G401 (cell line): ENCODE data around the gene LRIF1. TPM values are rescaled to one million over a fixed set of nuclear protein-coding genes. Genes with fewer than 3 reads are reported as not detected.
"Not testable (repeated sequence)": the region's sequence is repeated elsewhere in the genome, so short reads cannot be mapped to it uniquely, and the experiment has no call there.

Experiments
- DNase-seq: peaks from one replicate; pipeline ENCODE4 v3.0.0-alpha.2; 2015; ENCODE audit warnings: low spot score
- in situ Hi-C: cut with HindIII; loops from 2 replicates; pipeline ENCODE4 v1.10.0; 2016; ENCODE audit warnings: low sequenced_read_pairs, mixed read lengths
- total RNA-seq: library from RNA; depleted of rRNA; stranded (reverse); fragments of >200 nt; shearing (Covaris generic); gene quantifications from 2 replicates; pipeline ENCODE4 v1.2.3, GENCODE V29; 2014

Gene LRIF1
- total RNA-seq, 1 experiment from 2014 or later = 50.7 TPM

DNA sequence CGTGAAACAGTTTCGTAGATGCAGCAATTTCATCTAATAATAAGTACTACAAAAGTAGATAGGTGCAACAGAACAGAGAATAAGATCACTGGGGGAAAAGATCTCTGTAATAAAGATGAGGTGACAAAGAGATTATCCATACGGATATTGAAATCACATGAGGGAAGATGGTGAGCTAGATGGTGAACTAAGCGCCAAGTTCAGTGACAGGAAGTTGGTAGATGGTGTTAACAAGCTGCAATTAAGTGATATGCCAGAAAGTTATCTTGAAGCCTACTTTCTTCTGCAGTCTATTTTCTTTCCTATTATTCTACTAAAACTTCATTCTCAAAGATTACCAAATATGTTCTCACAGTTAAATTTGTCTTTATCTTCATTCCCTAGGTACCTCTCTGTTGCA lies 7.1 kb downstream of the LRIF1 start:
- in situ Hi-C loops = no loop called here
- no peak for DNase-seq

DNA sequence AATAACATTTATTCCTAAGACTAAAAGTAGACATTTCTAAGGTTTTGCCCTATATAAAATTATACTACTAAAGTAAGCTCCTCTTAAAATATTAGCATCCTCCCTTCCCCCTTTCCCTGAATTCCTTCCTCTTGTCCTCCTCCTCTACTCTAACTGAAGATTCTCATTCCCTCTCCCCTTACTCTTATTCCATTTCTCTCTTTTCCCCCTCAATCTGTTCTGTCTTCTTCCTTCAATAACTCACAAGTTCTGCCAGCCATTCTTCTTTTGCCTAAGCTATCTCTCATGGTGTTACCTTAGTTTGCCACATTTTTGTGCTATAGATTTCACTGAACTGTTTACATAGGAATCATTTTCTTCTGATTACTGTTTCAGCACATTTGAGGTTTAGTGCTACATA lies 10.7 kb downstream of the LRIF1 start:
- DNase-seq = no peak
- in situ Hi-C loops = no loop called here

DNA sequence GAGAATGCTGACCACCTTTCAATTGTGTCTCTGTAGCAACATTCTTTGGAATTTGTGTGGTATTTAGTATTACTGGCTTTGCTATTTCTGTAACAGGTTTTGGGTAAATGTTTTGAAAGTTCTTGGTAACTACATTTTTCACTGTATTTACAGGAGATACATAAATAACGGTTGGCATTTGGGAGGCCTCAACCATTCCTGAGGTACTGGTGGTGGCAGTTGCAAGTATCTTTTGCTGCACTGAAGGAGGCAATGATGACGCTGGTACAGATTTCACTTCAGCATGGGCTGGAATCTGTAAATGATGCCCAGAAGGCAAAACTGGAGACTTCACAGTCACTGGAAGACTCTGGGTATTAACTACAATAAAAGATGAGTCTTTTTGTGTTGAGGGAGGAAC lies 11.7 kb downstream of the LRIF1 start:
- DNase-seq = no peak
- in situ Hi-C loops = no loop called here

DNA sequence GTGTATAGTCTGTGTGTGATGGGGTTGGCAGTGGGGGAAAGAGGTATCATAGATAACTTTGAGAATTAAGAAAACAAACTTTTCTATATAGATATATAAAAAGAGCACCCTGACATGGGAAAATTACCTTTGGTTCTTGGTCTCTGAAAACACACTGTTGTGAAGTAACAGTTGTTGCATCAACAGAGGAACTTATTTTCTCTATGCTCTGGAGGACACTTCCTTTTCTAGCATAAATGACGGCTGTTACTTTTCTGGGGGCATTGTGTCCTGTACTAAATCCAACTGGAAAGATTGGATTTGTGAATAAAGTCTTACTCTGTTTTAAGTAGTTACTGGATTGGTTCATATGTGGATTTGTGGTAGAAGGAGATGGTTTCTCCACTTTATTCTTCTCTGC lies 12.6 kb downstream of the LRIF1 start:
- in situ Hi-C loops = no loop called here
- DNase-seq = no peak

DNA sequence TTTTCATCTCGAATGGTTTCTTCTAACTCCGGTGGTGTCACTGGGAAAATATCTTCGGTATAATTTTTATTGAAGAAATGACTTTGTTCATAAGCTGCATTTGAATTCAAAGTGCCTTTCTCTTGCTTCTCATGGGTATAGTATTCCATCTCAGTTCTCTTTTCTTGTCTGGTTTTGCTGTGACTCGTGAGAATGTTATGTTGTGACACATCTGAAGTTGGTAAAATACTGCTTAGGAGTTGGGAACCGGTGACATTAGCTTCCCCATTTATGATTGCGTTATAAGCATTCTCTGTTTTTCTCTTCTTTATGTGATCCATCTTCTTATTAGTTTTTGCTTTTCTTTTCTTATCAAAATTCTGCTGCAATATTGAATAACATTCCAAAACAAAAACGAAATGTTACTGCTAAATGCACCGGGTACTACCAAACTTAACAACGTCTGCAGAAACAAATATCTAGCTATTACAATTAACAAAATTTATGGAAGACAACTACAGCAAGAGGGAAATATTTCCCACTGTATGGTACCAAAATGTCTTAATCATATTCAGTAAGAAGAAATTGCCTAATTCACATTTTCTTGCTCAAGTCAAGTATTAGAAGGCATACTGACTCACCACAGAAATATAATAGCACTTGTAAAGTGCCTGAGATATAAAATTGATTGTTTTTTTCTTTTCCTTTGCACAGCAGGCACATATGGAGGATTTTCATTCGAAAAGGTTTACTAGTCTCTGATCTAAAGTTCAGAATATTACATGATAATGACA lies 15.5 kb downstream of the LRIF1 start:
- no peak for DNase-seq
- in situ Hi-C loops = no loop called here

DNA sequence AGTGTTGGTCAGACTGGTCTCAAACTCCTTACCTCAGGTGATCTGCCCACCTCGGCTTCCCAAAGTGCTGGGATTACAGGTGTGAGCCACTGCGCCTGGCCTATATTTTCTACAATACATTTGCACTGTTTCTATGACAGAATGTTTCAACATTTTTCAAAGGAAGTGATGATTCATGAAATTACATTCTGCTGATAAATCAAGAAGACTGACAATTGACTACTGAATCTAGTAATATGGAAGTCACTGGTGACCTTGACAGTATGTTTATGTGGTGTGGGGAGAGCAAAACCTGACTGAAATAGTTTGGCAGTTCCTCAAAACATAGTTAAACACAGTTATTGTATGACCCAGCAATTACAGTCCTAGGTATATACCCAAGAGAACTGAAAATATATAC lies 18.1 kb downstream of the LRIF1 start:
- no peak for DNase-seq
- in situ Hi-C loops = no loop called here

DNA sequence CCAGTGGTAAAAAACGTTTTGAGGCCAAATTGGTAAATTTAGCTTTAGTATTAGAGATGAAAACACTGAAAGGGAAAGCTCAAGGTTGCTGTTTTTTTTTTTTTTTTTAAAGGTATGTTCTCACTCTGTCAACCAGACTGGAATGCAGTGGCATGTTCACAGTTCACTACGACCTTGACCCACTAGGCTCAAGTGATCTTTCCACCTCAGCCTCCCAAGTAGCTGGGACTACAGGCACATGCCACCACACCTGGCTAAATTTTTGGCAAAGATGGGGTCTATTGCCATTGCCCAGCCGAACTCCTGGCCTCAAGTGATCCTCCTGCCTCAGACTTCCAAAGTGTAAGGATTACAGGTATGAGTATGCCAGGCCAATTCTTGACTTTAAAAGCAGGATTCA lies 18.9 kb downstream of the LRIF1 start:
- in situ Hi-C loops = loop anchor here (5.0 kb wide), 1 partner anchor 47 kb away; no protein-coding TSS in a partner anchor
- DNase-seq = no peak

DNA sequence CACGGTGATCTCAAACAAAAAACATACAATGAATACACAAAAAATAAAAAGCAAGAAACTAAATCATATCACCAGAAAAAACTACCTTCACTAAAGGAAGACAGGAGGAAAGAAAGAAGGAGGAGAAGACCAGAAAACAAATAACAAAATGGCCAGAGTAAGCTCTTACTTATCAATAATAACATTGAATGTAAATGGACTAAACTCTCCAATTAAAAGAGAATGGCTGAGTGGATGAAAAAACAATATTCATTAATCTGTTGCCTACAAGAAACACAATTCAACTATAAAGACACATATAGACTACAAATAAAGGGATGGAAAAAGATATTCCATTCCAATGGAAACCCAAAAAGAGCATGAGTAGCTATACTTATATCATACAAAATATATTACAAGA lies 27.2 kb downstream of the LRIF1 start:
- no peak for DNase-seq
- in situ Hi-C loops = no loop called here

DNA sequence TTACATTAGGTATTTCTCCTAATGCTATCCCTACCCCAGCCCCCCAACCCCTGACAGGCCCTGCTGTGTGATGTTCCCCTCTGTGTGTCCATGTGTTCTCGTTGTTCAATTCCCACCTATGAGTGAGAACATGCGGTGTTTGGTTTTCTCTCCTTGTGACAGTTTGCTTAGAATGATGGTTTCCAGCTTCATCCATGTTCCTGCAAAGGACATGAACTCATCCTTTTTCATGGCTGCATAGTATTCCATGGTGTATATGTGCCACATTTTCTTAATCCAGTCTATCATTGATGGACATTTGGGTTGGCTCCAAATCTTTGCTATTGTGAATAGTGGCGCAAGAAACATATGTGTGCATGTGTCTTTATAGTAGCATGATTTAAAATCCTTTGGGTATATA lies 32.6 kb downstream of the LRIF1 start:
- in situ Hi-C loops, DNase-seq: not testable (repeated sequence)

DNA sequence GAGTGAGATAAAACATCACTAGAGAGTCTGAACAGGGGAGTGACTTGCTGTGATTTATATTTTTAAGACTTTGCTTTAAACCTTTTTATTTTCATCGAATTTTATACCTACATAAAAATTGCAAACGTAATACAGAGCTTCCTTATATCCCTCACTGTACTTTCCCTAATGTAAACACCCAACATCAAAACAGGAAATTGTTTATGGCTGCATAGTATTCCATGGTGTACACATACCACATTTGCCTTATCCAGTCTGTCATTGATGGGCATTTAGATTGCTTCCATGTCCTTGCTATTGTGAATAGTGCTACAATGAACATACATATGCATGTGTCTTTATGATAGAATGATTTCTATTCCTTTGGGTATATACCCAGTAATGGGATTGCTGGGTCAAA lies 34.8 kb downstream of the LRIF1 start:
- in situ Hi-C loops = no loop called here
- no peak for DNase-seq

DNA sequence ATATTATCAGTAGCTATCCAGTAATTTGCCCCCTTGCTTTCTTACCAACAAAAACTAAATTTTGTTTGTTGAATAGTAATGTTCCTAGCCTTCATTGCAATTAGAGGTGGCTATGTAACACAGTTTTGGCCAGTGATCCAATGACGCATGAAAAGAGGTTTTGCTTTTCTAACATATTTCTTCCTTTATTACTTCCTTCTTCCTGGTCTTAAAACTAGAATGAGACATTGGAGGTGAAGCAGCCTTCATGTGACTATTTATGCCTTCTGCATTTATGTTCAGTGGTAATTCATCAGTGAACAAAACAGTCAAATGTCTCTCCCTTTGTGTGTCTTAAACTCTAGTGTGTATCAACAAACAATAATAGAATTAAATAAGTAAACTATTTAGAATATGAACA lies 35.5 kb downstream of the LRIF1 start:
- DNase-seq = no peak
- in situ Hi-C loops = no loop called here

DNA sequence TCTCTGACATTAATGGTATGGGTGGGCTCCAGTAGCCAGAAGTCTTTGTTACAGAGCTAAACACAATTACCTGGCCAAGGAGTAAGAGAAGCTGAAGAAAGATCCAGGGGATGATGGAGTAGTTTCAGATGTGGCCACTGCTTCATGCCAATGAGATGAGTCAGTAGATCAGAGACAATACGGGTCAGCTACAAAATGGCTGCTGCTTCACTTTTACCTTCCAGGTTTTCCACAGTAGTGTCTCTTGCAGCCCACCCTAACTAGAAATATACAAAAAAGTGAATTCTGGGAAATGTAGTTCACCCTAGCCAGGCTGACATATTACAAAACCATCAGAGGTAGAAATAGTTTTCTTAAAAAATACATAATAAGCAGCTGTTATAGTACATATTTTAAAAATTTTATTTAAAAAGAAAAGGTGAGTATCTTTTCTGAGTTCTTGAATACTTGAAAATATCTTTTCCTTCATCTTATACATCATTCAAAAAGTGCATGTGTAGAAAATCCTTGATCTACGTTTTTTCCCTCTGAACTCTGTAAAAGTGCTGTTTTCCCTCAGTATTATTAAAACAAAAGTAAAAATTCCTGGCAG lies 36.1 kb downstream of the LRIF1 start:
- in situ Hi-C loops = no loop called here
- no peak for DNase-seq

DNA sequence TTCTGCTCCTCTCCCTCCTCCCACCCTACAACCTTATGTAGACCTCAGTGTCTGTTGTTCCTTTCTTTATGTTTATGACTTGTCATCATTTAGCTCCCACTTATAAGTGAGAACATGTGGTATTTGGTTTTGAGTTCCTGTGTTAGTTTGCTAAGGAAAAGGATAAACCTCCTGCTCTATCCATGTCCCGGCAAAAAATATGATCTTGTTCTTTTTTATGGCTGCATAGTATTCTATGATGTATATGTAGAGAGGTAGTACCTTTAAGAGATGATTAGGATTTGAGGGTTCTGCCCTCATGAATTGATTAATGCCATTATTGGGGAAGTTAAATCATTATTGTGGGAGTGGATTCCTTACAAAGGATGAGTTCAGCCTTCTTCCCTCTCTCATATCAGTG lies 41.8 kb downstream of the LRIF1 start:
- DNase-seq = no peak
- in situ Hi-C loops = no loop called here

DNA sequence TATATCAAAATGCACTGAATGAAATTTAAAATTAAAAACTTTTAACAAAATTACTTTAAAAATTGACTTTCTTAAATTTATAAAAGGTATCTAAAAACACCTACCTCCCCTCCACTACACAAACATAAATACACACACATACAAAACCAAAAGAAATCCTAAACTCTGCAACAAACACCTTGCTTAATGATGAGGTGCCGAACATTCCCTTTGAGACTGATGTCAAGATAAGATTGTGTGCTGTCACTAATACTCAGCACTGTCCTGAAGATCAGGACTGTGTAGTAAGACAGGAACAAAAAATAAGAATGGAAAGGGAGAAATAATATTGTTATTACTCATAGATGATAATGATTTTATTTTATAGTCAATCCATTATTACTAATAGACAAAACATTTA lies 45.7 kb downstream of the LRIF1 start:
- in situ Hi-C loops = no loop called here

DNA sequence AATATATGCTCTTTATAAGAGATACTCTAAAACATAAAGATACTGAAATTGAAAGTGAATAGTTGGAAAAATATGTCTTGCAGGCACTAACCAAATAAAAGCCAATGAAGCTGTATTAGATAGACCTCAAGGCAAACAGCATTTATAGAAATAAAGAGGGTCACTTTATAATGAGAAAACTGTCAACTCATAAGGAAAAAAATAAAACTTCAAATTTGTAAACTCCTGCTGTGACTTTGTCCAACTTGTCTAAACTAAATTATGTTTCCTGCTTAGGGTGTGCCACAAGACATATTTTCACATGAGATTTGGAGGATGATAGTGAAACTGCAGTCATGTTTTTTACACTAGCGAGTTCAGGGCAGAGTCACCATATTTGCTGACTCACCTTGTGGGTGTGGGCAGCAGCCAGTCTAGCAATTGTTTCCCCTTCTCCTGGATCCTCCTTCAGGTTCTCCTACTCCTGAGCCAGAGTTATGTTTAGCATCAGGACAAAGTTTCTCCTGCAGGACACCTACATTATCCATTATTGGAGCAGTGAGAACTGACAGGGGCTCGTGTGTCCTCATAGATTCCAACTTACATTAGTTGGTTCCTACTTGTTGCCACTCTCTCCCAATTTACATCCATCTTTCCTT lies 46.9 kb downstream of the LRIF1 start:
- no peak for DNase-seq
- in situ Hi-C loops = no loop called here

More for the DNA sequence above, 45.7 kb downstream of the LRIF1 start:
- no peak for DNase-seq

DNA sequence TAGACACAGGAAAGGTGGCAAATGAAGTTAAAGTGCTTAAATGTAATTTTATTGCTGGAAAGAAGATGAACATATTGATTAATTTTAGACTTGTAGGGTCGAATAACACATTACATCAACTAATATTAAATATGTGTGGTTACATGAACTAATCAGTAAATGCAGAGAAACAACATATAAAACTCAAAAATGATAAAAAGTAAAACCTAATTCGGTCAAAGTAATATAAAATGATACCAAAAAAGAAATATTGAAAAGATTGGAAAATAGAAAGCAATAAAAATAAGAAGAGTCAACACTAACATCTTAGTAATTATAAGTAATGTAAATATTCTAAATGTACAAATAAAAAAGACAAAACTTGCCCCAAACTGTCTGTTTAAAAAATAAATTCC lies 47.5 kb downstream of the LRIF1 start:
- in situ Hi-C loops = no loop called here
- no peak for DNase-seq

DNA sequence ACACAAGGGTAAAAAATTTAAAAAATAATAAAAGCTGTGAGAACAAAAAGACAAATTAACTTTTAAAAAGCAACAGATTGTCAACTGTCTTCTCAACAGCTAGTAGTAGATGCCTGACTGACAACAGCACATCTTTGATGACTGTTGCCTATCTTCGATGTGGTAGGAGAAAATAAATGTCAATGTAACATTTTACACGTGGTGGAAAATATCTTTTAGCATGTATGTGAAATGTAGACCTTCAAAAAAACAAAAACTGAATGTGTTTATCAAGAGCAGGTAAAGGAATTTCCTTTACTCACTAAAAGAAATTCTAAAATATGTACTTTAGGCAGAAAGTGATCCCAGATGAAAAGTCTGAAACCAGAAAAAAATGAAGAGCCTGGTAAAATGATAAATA lies 47.9 kb downstream of the LRIF1 start:
- in situ Hi-C loops = no loop called here
- no peak for DNase-seq

DNA sequence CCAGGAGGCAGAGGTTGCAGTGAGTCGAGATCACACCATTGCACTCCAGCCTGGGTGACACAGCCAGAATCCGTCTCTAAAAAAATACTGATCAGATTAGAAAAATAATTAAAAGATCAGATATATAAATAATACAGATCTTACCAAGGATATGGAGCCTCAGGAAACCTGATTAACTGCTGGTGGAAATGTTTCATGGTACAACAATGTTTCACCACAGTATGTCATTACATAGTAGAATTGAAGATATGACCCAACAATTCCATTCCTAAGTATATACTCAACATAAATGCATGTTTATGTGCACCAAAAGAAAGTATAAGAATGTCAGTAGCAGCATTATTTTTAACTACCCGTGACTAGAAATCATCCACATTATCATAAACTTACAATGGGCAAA lies 49.0 kb downstream of the LRIF1 start:
- in situ Hi-C loops = no loop called here
- DNase-seq = no peak

DNA sequence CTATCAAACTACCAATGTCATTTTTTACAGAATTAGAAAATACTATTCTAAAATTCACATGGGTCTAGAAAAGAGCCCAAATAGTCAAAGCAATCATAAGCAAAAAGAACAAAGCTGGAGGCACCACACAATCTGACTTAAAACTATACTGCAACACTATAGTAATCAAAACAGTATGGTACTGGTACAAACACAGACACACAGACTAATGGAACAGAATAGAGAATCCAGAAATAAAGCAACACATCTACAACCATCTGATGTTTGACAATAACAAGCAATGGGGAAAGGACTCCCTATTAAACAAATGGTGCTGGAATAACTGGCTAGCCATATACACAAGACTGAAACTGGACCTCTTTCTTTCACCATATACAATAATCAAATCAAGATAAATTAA lies 50.9 kb downstream of the LRIF1 start:
- in situ Hi-C loops = no loop called here
- no peak for DNase-seq

DNA sequence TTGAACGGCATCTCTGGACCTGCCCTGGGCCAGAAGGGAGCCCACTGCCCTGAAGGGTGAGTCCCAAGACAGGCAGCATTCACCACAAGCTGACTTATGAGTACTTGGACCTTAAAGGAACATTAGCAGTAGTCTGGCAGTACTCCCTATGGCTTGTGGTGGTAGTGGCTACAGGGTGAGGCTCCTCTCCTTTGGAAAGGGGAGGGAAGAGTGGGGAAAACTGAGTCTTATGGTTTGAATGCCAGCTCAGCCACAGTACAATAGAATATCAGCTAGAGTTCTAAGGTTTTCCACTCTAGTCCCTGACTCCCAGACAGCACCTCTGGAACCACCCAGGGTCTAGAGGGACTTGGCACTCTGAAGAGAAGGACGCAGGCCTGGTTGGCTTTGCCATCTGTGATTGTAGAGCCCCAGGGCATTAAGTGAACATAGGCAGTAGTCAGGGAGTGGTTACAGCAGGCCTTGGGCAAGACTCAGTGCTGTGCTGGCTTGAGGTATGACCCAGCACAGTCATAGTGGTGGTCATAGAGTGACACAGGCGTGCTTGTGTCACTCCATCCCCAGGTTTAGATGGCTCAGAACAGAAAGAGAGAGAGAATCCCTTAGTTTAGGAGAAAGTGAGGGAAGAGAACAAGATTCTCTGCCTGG lies 59.7 kb downstream of the LRIF1 start:
- in situ Hi-C loops = no loop called here
- DNase-seq = no peak
